ENCODE results near the gene DISP2. TPM values are rescaled to one million over a fixed set of nuclear protein-coding genes. Genes with fewer than 3 reads are reported as not detected.
A peak's percentile ranks its signal among the peaks of the same experiment; 100 is the strongest.

DISP2 gene
- total RNA-seq, 1 experiment from 2014 or later, result 0.22 TPM

- no peaks in the 10 kb centered on the region for H3K36me3 ChIP-seq
- H3K27me3 ChIP-seq, result no peaks in the 10 kb centered on the region
- H3K4me1 ChIP-seq, result peaks cover 4% of the 10 kb centered on the region
- DNase-seq, result no peak
- no peak overlapping the region for H3K27ac ChIP-seq
- H3K9me3 ChIP-seq (replicated peaks), result no peaks in the 10 kb centered on the region
- H3K4me3 ChIP-seq, result no peak overlapping the region
Observed at GRCh38 chr15:40372981-40373380, 15.0 kb downstream of the DISP2 start.

GRCh38 chr15:40377606-40378005 lies 19.6 kb downstream of the DISP2 start:
- no peak overlapping the region for H3K27ac ChIP-seq
- no peaks in the 10 kb centered on the region for H3K36me3 ChIP-seq
- H3K9me3 ChIP-seq (replicated peaks), result no peaks in the 10 kb centered on the region
- H3K4me3 ChIP-seq, result no peak overlapping the region
- H3K27me3 ChIP-seq, result no peaks in the 10 kb centered on the region
- H3K4me1 ChIP-seq, result no peaks in the 10 kb centered on the region; the same call in 1 of the 2 replicates
- no peak for DNase-seq

DNA sequence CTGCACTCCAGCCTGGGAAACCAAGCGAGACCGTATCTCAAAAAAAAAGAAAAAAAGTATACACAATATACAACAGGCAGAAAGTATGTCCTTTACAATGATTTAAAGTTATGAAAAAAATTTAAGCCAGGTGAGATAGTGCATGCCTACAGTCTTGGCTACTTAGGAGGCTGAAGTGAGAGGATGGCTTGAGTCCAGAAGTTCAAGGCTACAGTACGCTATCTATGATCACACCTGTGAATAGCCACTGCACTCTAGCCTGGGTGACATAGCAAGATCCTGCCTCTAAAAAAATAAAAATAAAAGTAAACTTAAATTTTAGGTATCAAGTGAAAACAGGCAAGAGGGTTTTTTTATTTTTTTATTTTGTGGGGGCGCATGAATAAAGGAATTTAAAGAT lies 21.4 kb downstream of the DISP2 start:
- H3K4me3 ChIP-seq, result no peak overlapping the region
- H3K27me3 ChIP-seq, result no peaks in the 10 kb centered on the region
- H3K27ac ChIP-seq, result no peak overlapping the region
- H3K36me3 ChIP-seq, result no peaks in the 10 kb centered on the region
- no peak for DNase-seq
- H3K4me1 ChIP-seq, result no peaks in the 10 kb centered on the region; the same call in 1 of the 2 replicates
- no peaks in the 10 kb centered on the region for H3K9me3 ChIP-seq (replicated peaks)

GRCh38 chr15:40379853-40380252 lies 21.8 kb downstream of the DISP2 start:
- Histone ChIP-seq H3K27me3 (no peaks in the 10 kb centered on the region), H3K9me3 (replicated peaks) (no peaks in the 10 kb centered on the region), H3K36me3 (peaks cover 1% of the 10 kb centered on the region; the same call in 1 of the 2 replicates), H3K27ac (no peak overlapping the region), H3K4me3 (no peak overlapping the region), H3K4me1 (no peaks in the 10 kb centered on the region; the same call in 1 of the 2 replicates)
- DNase-seq, result peak; percentile 55 to 58

DNA sequence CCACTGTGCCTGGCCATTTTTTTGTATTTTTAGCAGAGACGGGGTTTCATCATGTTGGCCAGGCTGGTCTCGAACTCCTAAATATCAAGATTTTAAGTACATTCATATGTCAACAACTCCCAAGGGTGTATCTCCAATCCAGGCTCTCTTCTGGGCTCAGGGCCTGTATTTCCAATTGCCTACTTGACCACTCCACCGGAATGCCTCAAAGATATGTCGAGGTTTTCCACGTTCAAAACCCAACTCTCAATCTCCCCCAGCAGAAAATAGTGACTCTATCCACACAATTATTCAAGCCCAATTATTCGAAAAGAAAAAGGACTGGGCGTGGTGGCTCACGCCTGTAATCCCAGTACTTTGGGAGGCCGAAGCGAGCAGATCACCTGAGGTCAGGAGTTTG lies 22.6 kb downstream of the DISP2 start:
- no peak overlapping the region for H3K4me3 ChIP-seq
- H3K4me1 ChIP-seq, result no peaks in the 10 kb centered on the region; the same call in 1 of the 2 replicates
- H3K36me3 ChIP-seq, result peaks cover 6% of the 10 kb centered on the region
- no peaks in the 10 kb centered on the region for H3K27me3 ChIP-seq
- DNase-seq, result no peak
- H3K27ac ChIP-seq, result no peak overlapping the region
- no peaks in the 10 kb centered on the region for H3K9me3 ChIP-seq (replicated peaks)

DNA sequence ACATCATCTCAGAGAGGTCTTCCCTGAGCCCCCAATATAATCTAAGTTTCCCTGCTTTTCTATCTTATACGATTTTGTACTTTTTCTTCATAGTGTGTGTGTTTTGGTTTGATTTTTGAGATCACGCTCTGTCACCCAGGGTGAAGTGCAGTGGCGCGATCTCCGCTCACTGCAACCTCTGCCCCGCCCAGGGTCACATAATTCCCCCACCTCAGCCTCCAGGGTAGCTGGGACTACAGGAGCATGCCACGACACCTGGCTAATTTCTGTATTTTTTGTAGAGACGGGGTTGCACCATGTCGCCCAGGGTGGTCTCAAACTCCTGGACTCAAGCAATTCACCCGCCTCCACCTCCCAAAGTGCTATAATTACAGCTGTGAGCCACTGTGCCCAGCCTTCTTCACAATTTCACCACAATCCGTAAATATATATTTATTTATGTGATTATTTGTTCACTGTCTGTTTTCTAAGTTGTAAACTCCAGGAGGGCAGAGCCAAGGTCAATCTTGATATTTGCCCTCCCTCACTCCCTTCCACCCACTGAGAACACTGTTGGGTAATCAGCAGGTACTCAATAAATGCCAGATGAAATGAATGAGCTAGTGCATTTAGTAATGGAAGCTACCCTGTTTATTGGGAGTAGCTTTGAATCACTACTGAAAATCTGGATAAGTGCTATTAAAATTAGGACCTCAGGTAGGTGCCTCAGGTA lies 24.0 kb downstream of the DISP2 start:
- H3K36me3 ChIP-seq, result peaks cover 19% of the 10 kb centered on the region
- no peak for DNase-seq
- no peaks in the 10 kb centered on the region for H3K27me3 ChIP-seq
- H3K4me1 ChIP-seq, result no peaks in the 10 kb centered on the region; the same call in 1 of the 2 replicates
- no peak overlapping the region for H3K27ac ChIP-seq
- H3K9me3 ChIP-seq (replicated peaks), result no peaks in the 10 kb centered on the region
- H3K4me3 ChIP-seq, result peak overlapping the region; percentile 92; the same call in 1 of the 2 replicates

- Histone ChIP-seq H3K4me3 (peak within 1 kb of the TSS; percentile 92), H3K27me3 (no peaks in the 10 kb centered on the region), H3K9me3 (replicated peaks) (no peaks in the 10 kb centered on the region), H3K36me3 (peaks cover 27% of the 10 kb centered on the region), H3K27ac (peak within 1 kb of the TSS; percentile 75), H3K4me1 (no peaks in the 10 kb centered on the region; the same call in 1 of the 2 replicates)
- DNase-seq, result peak; percentile 94 to 97
Observed at GRCh38 chr15:40382580-40383456, 24.8 kb downstream of the DISP2 start, which contains the start of gene KNSTRN. Gene KNSTRN (plus strand): TSS chr15:40382721. CDS start chr15:40382836, 115 bp downstream.

DNA sequence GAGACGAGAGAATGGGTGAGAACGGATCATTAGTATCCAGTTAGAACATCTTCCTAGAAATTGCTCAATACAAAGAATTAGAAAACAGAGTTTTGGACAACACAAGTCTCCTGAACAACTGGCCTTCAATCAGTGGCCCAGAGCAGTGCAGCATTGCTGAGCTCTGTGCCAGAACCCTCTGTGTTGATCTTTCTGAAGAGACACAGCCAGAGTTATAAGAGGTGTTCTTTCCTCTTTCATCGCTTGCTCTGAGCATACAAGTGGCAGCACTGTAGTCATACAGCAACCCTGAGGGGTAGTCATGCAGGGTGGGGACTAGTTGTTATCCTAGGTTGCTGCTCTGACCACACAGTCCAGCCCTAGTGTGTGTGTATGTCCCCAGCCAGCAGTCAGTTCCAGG lies 28.5 kb downstream of the DISP2 start:
- no peaks in the 10 kb centered on the region for H3K27me3 ChIP-seq
- H3K9me3 ChIP-seq (replicated peaks), result no peaks in the 10 kb centered on the region
- no peak overlapping the region for H3K27ac ChIP-seq
- DNase-seq, result no peak
- H3K36me3 ChIP-seq, result peaks cover 58% of the 10 kb centered on the region
- H3K4me1 ChIP-seq, result peaks cover 3% of the 10 kb centered on the region; the same call in 1 of the 2 replicates
- no peak overlapping the region for H3K4me3 ChIP-seq

DNA sequence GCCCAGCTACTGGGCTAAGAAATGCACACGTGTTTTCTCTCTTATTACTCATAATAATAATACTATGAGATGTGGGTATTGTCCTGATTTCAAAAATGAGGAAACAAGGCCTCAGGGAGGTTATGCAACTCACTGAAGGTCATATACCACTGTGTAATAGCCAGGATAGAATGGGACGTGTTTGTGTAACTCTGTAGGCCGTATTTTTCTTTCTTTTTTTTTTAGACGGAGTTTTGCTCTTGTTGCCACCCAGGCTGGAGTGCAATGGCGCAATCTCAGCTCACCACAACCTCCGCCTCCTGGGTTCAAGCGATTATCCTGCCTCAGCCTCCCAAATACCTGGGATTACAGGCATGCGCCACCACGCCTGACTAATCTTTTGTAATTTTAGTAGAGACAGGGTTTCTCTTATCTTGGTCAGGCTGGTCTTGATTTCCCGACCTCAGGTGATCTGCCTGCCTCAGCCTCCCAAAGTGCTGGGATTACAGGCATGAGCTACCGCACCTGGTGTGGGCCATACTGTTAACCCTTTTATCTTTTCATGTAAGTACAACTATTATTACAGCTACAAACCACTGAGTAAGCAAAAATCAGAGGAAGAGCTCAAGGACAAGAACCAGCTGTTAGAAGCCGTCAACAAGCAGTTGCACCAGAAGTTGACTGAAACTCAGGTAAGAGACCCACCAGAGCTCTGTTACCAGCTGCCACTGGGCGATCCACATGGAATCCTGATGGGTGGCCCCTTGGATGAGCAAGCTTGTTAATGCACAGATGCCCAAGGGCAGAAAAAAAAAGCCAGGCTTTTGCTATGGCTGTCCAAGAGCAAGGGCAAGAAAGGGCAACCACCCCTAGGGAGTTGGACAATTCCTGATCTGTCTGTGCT lies 31.2 kb downstream of the DISP2 start:
- Histone ChIP-seq H3K9me3 (replicated peaks) (no peaks in the 10 kb centered on the region), H3K36me3 (peaks cover 84% of the 10 kb centered on the region)

DNA sequence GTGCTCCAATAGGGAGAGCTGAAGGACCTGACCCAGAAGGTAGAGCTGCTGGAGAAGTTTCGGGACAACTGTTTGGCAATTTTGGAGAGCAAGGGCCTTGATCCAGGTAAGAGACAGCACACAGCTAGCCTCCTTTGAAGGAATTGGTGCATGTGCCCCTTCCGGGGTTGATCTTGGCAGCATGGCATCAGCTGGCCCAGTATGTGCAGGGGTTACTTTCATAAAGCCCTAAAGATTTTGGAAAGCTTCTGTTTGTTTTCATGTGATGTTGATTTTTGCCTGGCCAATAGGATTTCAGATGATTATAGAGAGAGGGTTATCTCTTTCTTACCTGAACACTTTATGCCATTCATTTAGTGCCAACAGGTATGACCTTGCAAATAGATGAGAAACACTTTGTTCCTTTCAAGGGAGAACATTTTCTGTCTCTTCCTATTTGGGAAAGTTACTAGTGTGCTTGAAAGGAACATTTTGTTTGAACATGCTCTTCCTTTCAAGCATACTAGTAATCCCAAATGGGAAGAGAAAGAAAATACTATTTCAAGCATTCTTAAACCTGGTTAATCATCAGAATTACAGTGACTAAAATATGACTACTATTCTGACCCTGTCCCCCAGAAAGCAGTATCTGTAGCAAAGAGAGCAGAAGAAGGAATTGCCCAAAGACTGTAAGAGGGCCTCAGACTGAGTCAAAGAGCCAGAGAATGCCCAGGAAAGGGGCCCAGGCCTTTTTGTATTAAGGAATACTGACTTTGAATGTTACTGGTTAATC lies 32.0 kb downstream of the DISP2 start:
- no peaks in the 10 kb centered on the region for H3K27me3 ChIP-seq
- H3K36me3 ChIP-seq, result peaks cover 83% of the 10 kb centered on the region
- DNase-seq, result no peak
- no peaks in the 10 kb centered on the region for H3K9me3 ChIP-seq (replicated peaks)
- no peak overlapping the region for H3K4me3 ChIP-seq
- H3K4me1 ChIP-seq, result peaks cover 3% of the 10 kb centered on the region; the same call in 1 of the 2 replicates
- no peak overlapping the region for H3K27ac ChIP-seq

More for the DNA sequence above, 31.2 kb downstream of the DISP2 start:
- Histone ChIP-seq H3K4me3 (no peak overlapping the region), H3K4me1 (peaks cover 3% of the 10 kb centered on the region; the same call in 1 of the 2 replicates), H3K27ac (no peak overlapping the region; the same call in 1 of the 2 replicates), H3K27me3 (no peaks in the 10 kb centered on the region)
- DNase-seq, result peak; percentile 69

DNA sequence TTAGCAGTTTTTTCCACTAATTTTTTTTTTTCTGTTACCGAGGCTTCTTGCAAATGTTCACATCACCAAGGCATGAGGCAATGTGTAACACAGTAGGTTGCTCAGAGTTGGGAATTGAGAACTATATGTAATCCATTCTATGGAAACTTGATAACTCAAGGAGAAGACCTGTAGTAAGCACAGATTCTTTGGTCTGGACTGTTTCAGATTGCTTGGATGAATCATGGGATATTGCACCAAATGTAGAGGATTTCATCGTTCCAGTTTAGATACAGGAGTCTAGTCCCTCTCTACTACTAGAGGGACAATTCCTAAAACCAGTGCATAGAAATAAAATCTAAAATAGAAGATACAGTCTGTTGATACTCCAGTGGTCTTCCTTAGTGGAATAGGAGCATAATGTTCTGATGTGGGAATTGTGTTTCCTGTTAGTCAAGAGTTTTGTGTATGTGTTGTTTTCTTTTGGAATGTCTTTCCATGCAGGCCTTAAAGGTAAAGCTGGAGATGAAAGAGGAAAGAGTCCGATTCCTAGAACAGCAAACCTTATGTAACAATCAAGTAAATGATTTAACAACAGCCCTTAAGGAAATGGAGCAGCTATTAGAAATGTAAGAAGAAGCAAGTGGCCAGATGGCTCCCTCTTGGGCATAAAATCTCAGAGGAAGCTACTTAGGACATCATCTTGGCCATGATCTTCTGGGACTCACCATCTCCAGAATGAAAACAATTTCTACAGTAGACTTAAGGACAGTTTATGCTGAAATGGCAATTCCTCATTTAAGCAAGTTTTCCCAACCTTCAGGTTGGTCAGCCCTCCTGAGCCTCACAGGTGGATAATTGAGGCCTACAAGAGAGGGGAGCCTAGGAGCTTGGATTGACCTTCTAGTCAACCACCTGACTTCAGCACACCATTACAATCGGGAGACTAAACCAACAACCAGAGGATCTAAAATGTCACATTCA lies 35.2 kb downstream of the DISP2 start:
- H3K27me3 ChIP-seq, result no peaks in the 10 kb centered on the region
- H3K36me3 ChIP-seq, result peaks cover 55% of the 10 kb centered on the region
- no peak for DNase-seq
- H3K4me1 ChIP-seq, result peaks cover 3% of the 10 kb centered on the region; the same call in 1 of the 2 replicates
- H3K27ac ChIP-seq, result no peak overlapping the region
- H3K4me3 ChIP-seq, result no peak overlapping the region
- no peaks in the 10 kb centered on the region for H3K9me3 ChIP-seq (replicated peaks)

DNA sequence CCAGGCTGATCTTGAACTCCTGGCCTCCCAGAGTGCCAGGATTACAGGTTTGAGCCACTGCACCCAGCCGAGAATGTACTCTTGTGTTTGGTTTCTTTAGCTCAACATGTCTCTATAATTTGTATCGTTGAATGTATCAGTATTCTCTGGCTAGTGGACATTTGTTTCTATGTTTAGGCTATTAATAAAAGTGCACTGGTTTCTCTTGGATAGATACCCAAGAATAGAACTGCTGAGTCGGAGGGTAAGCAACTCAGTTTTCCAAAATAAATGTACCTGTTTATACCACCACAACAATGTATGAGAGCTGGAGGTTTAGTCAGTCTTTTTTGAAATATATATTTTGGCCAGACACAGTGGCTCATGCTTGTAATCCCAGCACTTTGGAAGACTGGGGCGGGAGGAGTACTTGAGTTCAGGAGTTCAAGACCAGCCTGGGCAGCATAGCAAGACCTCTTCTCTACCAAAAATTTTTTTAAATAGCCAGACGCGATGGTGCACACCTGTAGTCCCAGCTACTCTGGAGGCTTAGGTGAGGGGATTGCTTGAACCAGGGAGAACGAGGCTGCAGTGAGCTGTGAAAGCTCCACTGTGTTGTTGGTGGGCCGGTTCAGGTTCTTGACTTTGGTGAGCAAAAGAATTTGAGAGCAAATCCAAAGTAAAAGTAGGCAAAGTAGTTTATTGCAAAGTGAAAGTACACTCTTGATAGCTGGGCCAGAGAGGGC lies 39.8 kb downstream of the DISP2 start:
- Histone ChIP-seq H3K27me3 (no peaks in the 10 kb centered on the region), H3K4me3 (no peak overlapping the region), H3K4me1 (no peaks in the 10 kb centered on the region), H3K27ac (no peak overlapping the region), H3K36me3 (peaks cover 16% of the 10 kb centered on the region), H3K9me3 (replicated peaks) (no peaks in the 10 kb centered on the region)
- no peak for DNase-seq
